Gastrocnemius medialis (tissue), 4 donors: ENCODE data around the gene CDC34. TPM values are rescaled to one million over a fixed set of nuclear protein-coding genes. Genes with fewer than 3 reads are reported as not detected.

Source experiments
- ATAC-seq, 2 donors: fragments of 150-250 bp; one replicate each; pipeline ENCODE4 v1.9.1; 2016
- DNase-seq, 2 donors: peaks; one replicate each; pipeline ENCODE4 v3.0.0-alpha.2; 2019
- H3K27ac ChIP-seq, 4 donors: fragments of 200-600 bp; sonication (generic); 1 replicate in 1 of 4; 2 replicates in 3 of 4; pipeline ENCODE4 v1.5.1; 2016 to 2018; ENCODE audit warnings: mild to moderate bottlenecking in 2 of 4, moderate library complexity in 1 of 4
- H3K27me3 ChIP-seq, 3 donors: fragments of 200-600 bp; sonication (generic) in 2 of 3; 1 replicate in 1 of 3; 2 replicates in 2 of 3; pipeline versions ENCODE4 v1.5.1 to v1.6.0; 2016 to 2019; ENCODE audit warnings: mild to moderate bottlenecking in 1 of 3, moderate library complexity in 1 of 3
- H3K36me3 ChIP-seq, 2 donors: fragments of 200-600 bp; sonication (generic) in 1 of 2; one replicate each; pipeline ENCODE4 v1.5.1; 2017 to 2018
- H3K4me1 ChIP-seq, 2 donors: fragments of 200-600 bp; sonication (generic) in 1 of 2; one replicate each; pipeline ENCODE4 v1.5.1; 2016 to 2017; ENCODE audit warnings: mild to moderate bottlenecking in 2 of 2
- H3K4me3 ChIP-seq, 4 donors: fragments of 200-600 bp; sonication (generic) in 3 of 4; 1 replicate in 1 of 4; 2 replicates in 3 of 4; pipeline ENCODE4 v1.5.1; 2016 to 2019; ENCODE audit warnings: mild to moderate bottlenecking in 2 of 4
- H3K9me3 ChIP-seq, 3 donors: fragments of 200-600 bp; sonication (generic) in 2 of 3; 1 replicate in 1 of 3; 2 replicates in 2 of 3; pipeline ENCODE4 v1.5.1; 2016 to 2019
- CTCF ChIP-seq, 5 experiments: fragments of 450-650 bp in 3 of 5; fragments of 200-600 bp in 2 of 5; sonication (generic) in 2 of 5; IDR thresholded peaks in 4 of 5; conservative IDR thresholded peaks in 1 of 5; 1 replicate in 4 of 5; 2 replicates in 1 of 5; pipeline ENCODE4 v1.5.1; 2016 to 2019; ENCODE audit warnings: antibody characterized with exemption in 5 of 5, mild to moderate bottlenecking in 3 of 5, moderate library complexity in 3 of 5
- POLR2A ChIP-seq, 2 donors: fragments of 450-650 bp; IDR thresholded peaks; one replicate each; pipeline ENCODE4 v1.6.1; 2017; ENCODE audit warnings: antibody characterized with exemption in 2 of 2, mild to moderate bottlenecking in 2 of 2, moderate library complexity in 2 of 2
- in situ Hi-C, 4 donors: fragments of 200-750 bp; cut with MboI; loops; one replicate each; pipeline versions ENCODE4 v1.15.0 to v1.8.0; 2017; ENCODE audit warnings: low sequenced_read_pairs in 4 of 4
- intact Hi-C: fragments of 100-400 bp; cut with DNase I; formaldehyde crosslinking; loops from one replicate; pipeline ENCODE4 v1.15.1; 2023; ENCODE audit warnings: low total_unique reads
- total RNA-seq, 4 donors: library from RNA; depleted of rRNA; stranded (reverse); fragments of >200 nt; gene quantifications; one replicate each; pipeline versions ENCODE4 v1.1.0 to v1.2.3, GENCODE V29; 2016

CDC34 gene
- total RNA-seq, 4 donors from 2014 or later, result 99.0 to 174 (median 138) TPM

- Histone ChIP-seq H3K4me1 (peaks cover 10 to 19% of the 10 kb centered on the region in 2 donors), H3K9me3 (no peaks in the 10 kb centered on the region), H3K27ac (no peak overlapping the region), H3K36me3 (peaks cover 0 to 6% of the 10 kb centered on the region in 2 donors), H3K27me3 (no peaks in the 10 kb centered on the region), H3K4me3 (no peak overlapping the region)
- DNase-seq, result no peak
- intact Hi-C loops, result no loop called here
- TF ChIP-seq CTCF (IDR thresholded peaks at IDR 0.05 in 4 of 5, conservative IDR thresholded peaks at IDR 0.05 in 1 of 5), result no peak
- no peak for TF ChIP-seq POLR2A (IDR thresholded peaks at IDR 0.05)
- ATAC-seq, result no peak
- in situ Hi-C loops, result no loop called here
These were observed 18.8 kb upstream of the CDC34 start for GRCh38 chr19:512547-513365.

- no peaks in the 10 kb centered on the region for H3K27me3 ChIP-seq
- no peaks in the 10 kb centered on the region for H3K9me3 ChIP-seq
- no peak overlapping the region for H3K4me3 ChIP-seq
- DNase-seq, result no peak
- intact Hi-C loops, result no loop called here
- peaks cover 3 to 11% of the 10 kb centered on the region in 2 donors for H3K4me1 ChIP-seq
- ATAC-seq, result no peak
- H3K36me3 ChIP-seq, result peaks cover 0 to 6% of the 10 kb centered on the region in 2 donors
- in situ Hi-C loops, result no loop called here
- TF ChIP-seq POLR2A (IDR thresholded peaks at IDR 0.05) (no peak), CTCF (IDR thresholded peaks at IDR 0.05 in 4 of 5, conservative IDR thresholded peaks at IDR 0.05 in 1 of 5) (no peak)
- no peak overlapping the region for H3K27ac ChIP-seq
These were observed 18.0 kb upstream of the CDC34 start for GRCh38 chr19:513368-514165.

DNA sequence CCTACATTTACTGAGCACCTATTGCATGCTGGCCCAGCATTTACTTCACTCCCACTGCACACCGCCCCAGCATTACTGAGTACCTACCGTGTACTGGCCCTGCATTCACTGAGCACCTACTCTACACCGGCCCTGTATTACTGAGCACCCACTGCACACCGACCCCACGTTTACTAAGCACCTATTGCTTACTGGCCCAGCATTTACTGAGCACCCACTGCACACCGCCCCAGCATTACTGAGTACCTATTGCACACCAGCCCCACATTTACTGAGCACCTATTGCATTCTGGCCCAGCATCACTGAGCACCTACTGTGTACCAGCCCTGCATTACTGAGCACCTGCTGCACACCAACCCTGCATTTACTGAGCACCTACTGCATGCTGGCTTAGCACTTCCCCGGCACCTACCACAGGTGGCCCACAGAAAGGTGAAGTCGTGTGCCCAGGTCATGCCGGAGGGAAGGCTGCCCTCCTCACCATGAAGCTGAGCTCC lies 17.3 kb upstream of the CDC34 start:
- no peaks in the 10 kb centered on the region for H3K27me3 ChIP-seq
- in situ Hi-C loops (no loop called here), intact Hi-C loops (no loop called here)
- peaks cover 0 to 6% of the 10 kb centered on the region in 2 donors for H3K36me3 ChIP-seq
- DNase-seq, result no peak
- H3K27ac ChIP-seq, result no peak overlapping the region
- TF ChIP-seq POLR2A (IDR thresholded peaks at IDR 0.05) (no peak), CTCF (IDR thresholded peaks at IDR 0.05 in 4 of 5, conservative IDR thresholded peaks at IDR 0.05 in 1 of 5) (no peak)
- no peak for ATAC-seq
- peaks cover 0 to 6% of the 10 kb centered on the region in 2 donors for H3K4me1 ChIP-seq
- H3K9me3 ChIP-seq, result no peaks in the 10 kb centered on the region
- no peak overlapping the region for H3K4me3 ChIP-seq

DNA sequence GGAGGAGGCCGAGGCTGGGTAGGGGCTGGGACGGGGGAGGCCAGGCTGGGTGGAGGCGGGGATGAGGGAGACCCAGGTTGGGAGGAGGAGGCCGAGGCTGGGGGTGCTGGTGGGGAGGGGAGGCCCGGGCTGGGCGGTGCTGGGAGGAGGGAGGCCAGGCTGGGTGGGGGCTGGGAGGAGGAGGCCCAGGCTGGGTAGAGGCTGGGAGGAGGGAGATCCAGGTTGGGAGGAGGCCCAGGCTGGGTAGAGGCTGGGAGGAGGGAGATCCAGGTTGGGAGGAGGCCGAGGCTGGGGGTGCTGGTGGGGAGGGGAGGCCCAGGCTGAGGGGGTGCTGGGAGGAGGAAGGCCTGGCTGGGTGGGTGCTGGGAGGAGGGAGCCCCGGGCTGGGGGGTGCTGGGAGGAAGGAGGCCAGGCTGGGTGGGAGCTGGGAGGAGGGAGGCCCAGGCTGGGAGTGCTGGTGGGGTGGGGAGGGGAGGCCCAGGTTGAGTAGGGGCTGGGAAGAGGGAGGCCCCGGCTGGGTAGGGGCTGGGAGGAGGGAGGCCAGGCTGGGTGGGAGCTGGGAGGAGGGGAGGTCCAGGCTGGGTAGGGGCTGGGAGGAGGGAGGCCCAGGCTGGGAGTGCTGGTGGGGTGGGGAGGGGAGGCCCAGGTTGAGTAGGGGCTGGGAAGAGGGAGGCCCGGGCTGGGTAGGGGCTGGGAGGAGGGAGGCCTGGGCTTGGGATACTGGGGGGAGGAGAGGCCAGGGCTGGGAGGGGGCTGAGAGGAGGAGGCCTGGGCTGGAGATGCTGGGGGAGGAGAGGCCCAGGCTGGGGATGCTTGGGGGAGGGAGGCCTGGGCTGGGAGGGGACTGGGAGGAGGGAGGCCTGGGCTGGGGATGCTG lies 13.6 kb upstream of the CDC34 start:
- DNase-seq (no peak), ATAC-seq (no peak)
- Histone ChIP-seq H3K27me3 (no peaks in the 10 kb centered on the region), H3K4me1 (no peaks in the 10 kb centered on the region), H3K27ac (no peak overlapping the region), H3K4me3 (no peak overlapping the region), H3K9me3 (no peaks in the 10 kb centered on the region), H3K36me3 (no peaks in the 10 kb centered on the region)
- no peak for TF ChIP-seq POLR2A (IDR thresholded peaks at IDR 0.05)
- TF ChIP-seq CTCF (IDR thresholded peaks at IDR 0.05 in 4 of 5, conservative IDR thresholded peaks at IDR 0.05 in 1 of 5), result no peak
- in situ Hi-C loops, result no loop called here
- intact Hi-C loops, result no loop called here
